Lower lobe of right lung (tissue), 2 donors: ENCODE results near the gene GRIK2. TPM values are rescaled to one million over a fixed set of nuclear protein-coding genes. Genes with fewer than 3 reads are reported as not detected.

ENCODE experiments used
- ATAC-seq, 2 donors: fragments of 200-7000 bp; cut with Tn5 transposase; one replicate each; pipeline ENCODE4 v1.9.1; 2020 to 2022; ENCODE audit warnings: mild to moderate bottlenecking in 2 of 2, moderate library complexity in 2 of 2
- DNase-seq: peaks from one replicate; pipeline ENCODE4 v3.0.0-alpha.2; 2020
- H3K27ac ChIP-seq: fragments of 200-600 bp; one replicate; pipeline ENCODE4 v1.8.0; 2022
- H3K27me3 ChIP-seq: fragments of 200-600 bp; one replicate; pipeline ENCODE4 v1.8.0; 2022; ENCODE audit warnings: low read depth
- H3K36me3 ChIP-seq: fragments of 200-600 bp; one replicate; pipeline ENCODE4 v1.8.0; 2022; ENCODE audit warnings: mild to moderate bottlenecking
- H3K4me1 ChIP-seq: fragments of 200-600 bp; one replicate; pipeline ENCODE4 v1.8.0; 2022
- H3K4me3 ChIP-seq: fragments of 200-600 bp; one replicate; pipeline ENCODE4 v1.8.0; 2022; ENCODE audit warnings: mild to moderate bottlenecking
- H3K9me3 ChIP-seq: fragments of 200-600 bp; one replicate; pipeline ENCODE4 v1.8.0; 2022
- CTCF ChIP-seq: fragments of 200-600 bp; IDR thresholded peaks from one replicate; pipeline ENCODE4 v1.8.0; 2022; ENCODE audit warnings: antibody characterized with exemption, mild to moderate bottlenecking
- intact Hi-C: fragments of 100-400 bp; cut with DNase I; formaldehyde crosslinking; loops from one replicate; pipeline ENCODE4 v1.11.0; 2022
- total RNA-seq: library from RNA; stranded (reverse); fragmentation: NEBNext Ultra II Directional; extraction: Animal tissue kit (Norgen Biotek cat#: 25700); gene quantifications from one replicate; pipeline ENCODE4 v1.2.1, GENCODE V29; 2021
- donor health status: DM: no; HTN: yes; CAD: no; lungs with severe emphysema.

GRIK2 gene
- total RNA-seq, 1 donor from 2014 or later, result 0.62 TPM

GRCh38 chr6:101539510-101540245 is 146.2 kb downstream of the GRIK2 start:
- ATAC-seq (no peak), DNase-seq (no peak)
- Histone ChIP-seq H3K27ac (no peak overlapping the region), H3K4me1 (no peaks in the 10 kb centered on the region), H3K27me3 (no peaks in the 10 kb centered on the region), H3K36me3 (no peaks in the 10 kb centered on the region), H3K9me3 (no peaks in the 10 kb centered on the region), H3K4me3 (no peak overlapping the region)
- intact Hi-C loops, result no loop called here
- no peak for TF ChIP-seq CTCF

- no peak for TF ChIP-seq CTCF
- intact Hi-C loops, result no loop called here
- H3K27ac ChIP-seq, result no peak overlapping the region
Measured at GRCh38 chr6:101541894-101542293, 148.4 kb downstream of the GRIK2 start.

GRCh38 chr6:101543796-101544195 is 150.3 kb downstream of the GRIK2 start:
- ATAC-seq, result no peak
- intact Hi-C loops, result no loop called here
- no peak for TF ChIP-seq CTCF

More at GRCh38 chr6:101541894-101542293, 148.4 kb downstream of the GRIK2 start:
- DNase-seq, result no peak
- no peak for ATAC-seq
- H3K27me3 ChIP-seq, result no peaks in the 10 kb centered on the region
- no peak overlapping the region for H3K4me3 ChIP-seq
- H3K4me1 ChIP-seq, result no peaks in the 10 kb centered on the region
- H3K36me3 ChIP-seq, result no peaks in the 10 kb centered on the region
- no peaks in the 10 kb centered on the region for H3K9me3 ChIP-seq

GRCh38 chr6:101544286-101544685 is 150.8 kb downstream of the GRIK2 start:
- H3K4me3 ChIP-seq, result no peak overlapping the region
- H3K9me3 ChIP-seq, result no peaks in the 10 kb centered on the region
- intact Hi-C loops, result no loop called here
- ATAC-seq, result no peak
- TF ChIP-seq CTCF, result no peak
- no peaks in the 10 kb centered on the region for H3K4me1 ChIP-seq
- no peak overlapping the region for H3K27ac ChIP-seq
- H3K36me3 ChIP-seq, result no peaks in the 10 kb centered on the region
- H3K27me3 ChIP-seq, result no peaks in the 10 kb centered on the region
- DNase-seq, result no peak

More at GRCh38 chr6:101543796-101544195, 150.3 kb downstream of the GRIK2 start:
- Histone ChIP-seq H3K27ac (no peak overlapping the region), H3K36me3 (no peaks in the 10 kb centered on the region), H3K4me1 (no peaks in the 10 kb centered on the region), H3K9me3 (no peaks in the 10 kb centered on the region), H3K27me3 (no peaks in the 10 kb centered on the region), H3K4me3 (no peak overlapping the region)
- DNase-seq, result no peak

- TF ChIP-seq CTCF, result no peak
Measured at GRCh38 chr6:101545191-101545590, 151.7 kb downstream of the GRIK2 start.

More at GRCh38 chr6:101545191-101545590, 151.7 kb downstream of the GRIK2 start:
- intact Hi-C loops, result no loop called here
- H3K27me3 ChIP-seq, result no peaks in the 10 kb centered on the region
- no peaks in the 10 kb centered on the region for H3K36me3 ChIP-seq
- no peak overlapping the region for H3K4me3 ChIP-seq
- no peak overlapping the region for H3K27ac ChIP-seq
- no peaks in the 10 kb centered on the region for H3K4me1 ChIP-seq
- ATAC-seq, result no peak
- no peak for DNase-seq
- H3K9me3 ChIP-seq, result no peaks in the 10 kb centered on the region
